ENCODE measurements around the gene TCHHL1. TPM values are rescaled to one million over a fixed set of nuclear protein-coding genes. Genes with fewer than 3 reads are reported as not detected.

Gene TCHHL1
- total and polyA plus RNA-seq, 2 of the 8 experiments (the other 6 are each of a cell fraction or from before 2014, with no cell fraction given): not detected

- no peak overlapping the region for H4K8ac ChIP-seq (ENCODE audit: extremely low read depth, insufficient read depth, low read length)
- no peaks in the 10 kb centered on the region for H3K79me2 ChIP-seq (ENCODE audit: control insufficient read depth in 1 of 2, insufficient read depth in 2 of 2, low read length in 2 of 2)
- no peak overlapping the region for H2BK12ac ChIP-seq (ENCODE audit: low read depth, low read length)
- H3K79me1 ChIP-seq (ENCODE audit: low read depth, low read length): no peaks in the 10 kb centered on the region
- no peak overlapping the region for H3K14ac ChIP-seq (ENCODE audit: insufficient read length)
- H3K9me3 ChIP-seq (ENCODE audit: insufficient read depth in 2 of 2, low read depth in 1 of 2, low read length in 1 of 2): peaks cover 0 to 19% of the 10 kb centered on the region in 2 experiments; a peak in 2 of 4 replicates
- H2BK5ac ChIP-seq (ENCODE audit: low read depth, low read length): no peak overlapping the region
- ChIA-PET CTCF (ENCODE audit: partially characterized antibody) (no interaction called here), POLR2A (ENCODE audit: partially characterized antibody) (no interaction called here)
- FAIRE-seq (no peak), DNase-seq (ENCODE audit: low read depth in 1 of 2, low spot score in 2 of 2) (no peak)
- 55% methylated on average over 3 of the region's 3 CpGs; no CpG with 5 or more reads in 1 of the 2 experiments for WGBS, 2 experiments (ENCODE audit: extremely low coverage in 1 of 2, insufficient coverage in 1 of 2, insufficient read length in 1 of 2, insufficient replicate concordance in 2 of 2, low coverage in 1 of 2, low lambda C conversion rate in 2 of 2, missing lambda C conversion rate in 1 of 2)
- H3K4me2 ChIP-seq (ENCODE audit: insufficient read depth in 1 of 2, low read depth in 2 of 2, low read length in 2 of 2): no peak overlapping the region
- no peaks in the 10 kb centered on the region for H4K20me1 ChIP-seq (replicated peaks in 1 of 2; ENCODE audit: control insufficient read depth in 1 of 2, insufficient read depth in 2 of 2, low read length in 2 of 2)
- H3K4me1 ChIP-seq (replicated peaks in 1 of 4; ENCODE audit: control insufficient read depth in 3 of 4, insufficient read depth in 4 of 4, low read length in 3 of 4): no peaks in the 10 kb centered on the region
- H3K4ac ChIP-seq (replicated peaks; ENCODE audit: insufficient read length, low read depth, low read length): no peak overlapping the region
- no peak overlapping the region for H2AFZ ChIP-seq (ENCODE audit: low read length)
- no peak overlapping the region for H4K91ac ChIP-seq (replicated peaks; ENCODE audit: insufficient read length, low read length)
- no peaks in the 10 kb centered on the region for H3K36me3 ChIP-seq (ENCODE audit: control insufficient read depth in 2 of 4, insufficient read depth in 4 of 4, low read length in 3 of 4)
- H3K27me3 ChIP-seq (replicated peaks in 1 of 4; ENCODE audit: control insufficient read depth in 3 of 4, extremely low read depth in 1 of 4, insufficient read depth in 3 of 4, low read length in 3 of 4): no peaks in the 10 kb centered on the region; a peak in 1 of 7 replicates
- H2BK15ac ChIP-seq (ENCODE audit: low read length): no peak overlapping the region
- H2BK120ac ChIP-seq (replicated peaks; ENCODE audit: low read depth, low read length): no peak overlapping the region
- no peak overlapping the region for H3K23ac ChIP-seq (ENCODE audit: insufficient read length)
- no peak overlapping the region for H3K27ac ChIP-seq (ENCODE audit: low read depth, low read length)
- TF ChIP-seq HDAC6 (IDR thresholded peaks at IDR 0.05; ENCODE audit: low read depth, low read length) (no peak), TAF7 (optimal IDR thresholded peaks at IDR 0.05; ENCODE audit: borderline replicate concordance, low read depth, low read length) (no peak), EGR1 (IDR thresholded peaks at IDR 0.05; ENCODE audit: borderline replicate concordance, low read depth, low read length) (no peak), TEAD4 (IDR thresholded peaks at IDR 0.05; ENCODE audit: low read depth, low read length) (no peak), EZH2 (IDR thresholded peaks at IDR 0.05; ENCODE audit: low read depth, low read length, severe bottlenecking) (no peak), KDM5A (IDR thresholded peaks at IDR 0.05; ENCODE audit: low read length) (no peak), EP300 (IDR thresholded peaks at IDR 0.05; ENCODE audit: borderline replicate concordance in 1 of 2, low read depth in 2 of 2, low read length in 2 of 2) (no peak), SUZ12 (IDR thresholded peaks at IDR 0.05; ENCODE audit: low read length) (no peak), TCF12 (IDR thresholded peaks at IDR 0.05; ENCODE audit: low read depth, low read length) (no peak), POU5F1 (IDR thresholded peaks at IDR 0.05; ENCODE audit: low read depth, low read length) (no peak), KDM4A (IDR thresholded peaks at IDR 0.05; ENCODE audit: low read depth, low read length, severe bottlenecking) (no peak), SP2 (IDR thresholded peaks at IDR 0.05; ENCODE audit: low read length) (no peak), JUN (IDR thresholded peaks at IDR 0.05; ENCODE audit: low read depth, low read length) (no peak)
- no peaks in the 10 kb centered on the region for H3K23me2 ChIP-seq (ENCODE audit: low read depth, low read length)
- no peak overlapping the region for H2BK20ac ChIP-seq (ENCODE audit: low read length)
- H3K18ac ChIP-seq (ENCODE audit: extremely low read depth, low read length): no peak overlapping the region
- H3K56ac ChIP-seq (replicated peaks; ENCODE audit: insufficient read length, low read depth, low read length): no peak overlapping the region
- no peak overlapping the region for H3K4me3 ChIP-seq (ENCODE audit: extremely low read depth in 1 of 4, insufficient read depth in 2 of 4, low read depth in 3 of 4, low read length in 4 of 4)
- H4K5ac ChIP-seq (ENCODE audit: insufficient read length, low read depth, low read length): no peak overlapping the region
- H3K9ac ChIP-seq (replicated peaks in 1 of 4; ENCODE audit: extremely low read depth in 1 of 4, low read depth in 3 of 4, low read length in 3 of 4): no peak overlapping the region
- H2AK5ac ChIP-seq (ENCODE audit: low read depth, low read length): no peak overlapping the region
Observed at GRCh38 chr1:152096931-152097330, 8.1 kb upstream of the TCHHL1 start.
